Stimulated activated CD8-positive, alpha-beta memory T cell treated with anti-CD3 and anti-CD28 coated beads, Interleukin-7, amount 100 ng/mL, for 1 hour (primary cell): ENCODE results near the gene ATP5PD.
"Not testable (repeated sequence)": the region's sequence is repeated elsewhere in the genome, so short reads cannot be mapped to it uniquely, and the experiment has no call there.

Source experiments
- DNase-seq, 2 donors: peaks; one replicate each; pipeline ENCODE4 v3.0.0-alpha.2; 2020; ENCODE audit warnings: low read depth in 2 of 2

Gene ATP5PD

DNA sequence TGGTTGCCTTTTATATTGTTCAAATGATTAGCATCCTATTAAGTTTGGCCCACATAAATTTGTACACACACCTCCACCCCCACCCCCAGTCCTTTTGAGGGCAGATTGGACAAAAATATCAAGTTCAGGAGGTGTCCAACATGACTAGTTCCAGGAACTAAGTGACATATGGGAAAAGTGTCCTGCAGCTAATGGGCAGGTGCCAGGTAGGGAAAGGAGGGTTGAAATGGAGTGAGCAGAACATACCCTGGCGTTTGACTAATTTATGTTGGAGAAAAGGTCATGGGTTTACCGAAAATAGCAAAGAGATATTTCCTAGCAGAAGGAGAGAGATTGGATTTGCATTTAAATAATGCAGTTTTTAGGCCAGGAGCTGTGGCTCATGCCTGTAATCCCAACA, 5.2 kb upstream of the ATP5PD start:
- DNase-seq = no peak

- DNase-seq = no peak
Observed at GRCh38 chr17:75049706-75050105, 2.9 kb upstream of the ATP5PD start.

GRCh38 chr17:75049057-75049456, 2.3 kb upstream of the ATP5PD start:
- no peak for DNase-seq

GRCh38 chr17:75048249-75048878, 1.6 kb upstream of the ATP5PD start:
- DNase-seq = no peak

GRCh38 chr17:75047398-75048098, 779 bp upstream of the ATP5PD start:
- DNase-seq = no peak

DNA sequence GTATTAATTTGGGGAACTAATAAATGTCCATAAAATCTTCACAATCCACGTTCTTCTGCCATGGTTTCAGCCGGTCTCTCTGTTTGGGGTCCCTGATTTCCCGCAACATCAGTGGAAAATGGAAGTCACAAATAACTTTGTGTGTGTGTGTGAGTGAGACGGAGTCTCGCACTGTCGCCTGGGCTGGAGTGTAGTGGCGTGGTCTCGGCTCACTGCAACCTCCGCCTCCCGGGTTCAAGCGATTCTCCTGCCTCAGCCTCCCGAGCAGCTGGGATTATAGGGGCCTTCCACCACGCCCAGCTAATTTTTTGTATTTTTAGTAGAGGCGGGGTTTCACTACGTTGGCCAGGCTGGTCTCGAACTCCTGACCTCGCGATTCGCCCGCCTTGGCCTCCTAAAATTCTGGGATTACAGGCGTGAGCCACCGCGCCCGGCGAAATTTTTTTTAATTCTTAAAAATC, 793 bp downstream of the ATP5PD start:
- not testable (repeated sequence) for DNase-seq

GRCh38 chr17:75044716-75045115, 2.1 kb downstream of the ATP5PD start:
- DNase-seq = no peak

DNA sequence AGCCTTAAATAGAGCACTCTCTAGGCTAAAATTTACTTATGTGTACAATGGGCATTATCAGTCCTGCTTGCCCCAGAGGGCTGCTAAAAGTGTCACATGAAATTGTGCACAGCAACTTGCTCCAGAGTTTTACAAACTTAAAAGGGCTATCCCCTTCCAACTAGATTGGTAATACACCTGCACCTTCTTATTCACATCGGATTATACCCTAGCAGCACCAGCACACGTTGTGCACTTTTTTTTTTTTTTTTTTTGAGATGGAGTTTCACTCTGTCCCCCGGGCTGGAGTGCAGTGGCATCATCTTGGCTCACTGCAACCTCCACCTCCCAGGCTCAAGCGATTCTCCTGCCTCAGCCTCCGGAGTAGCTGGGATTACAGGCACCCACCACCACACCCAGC, 3.0 kb downstream of the ATP5PD start:
- DNase-seq = not testable (repeated sequence)

DNA sequence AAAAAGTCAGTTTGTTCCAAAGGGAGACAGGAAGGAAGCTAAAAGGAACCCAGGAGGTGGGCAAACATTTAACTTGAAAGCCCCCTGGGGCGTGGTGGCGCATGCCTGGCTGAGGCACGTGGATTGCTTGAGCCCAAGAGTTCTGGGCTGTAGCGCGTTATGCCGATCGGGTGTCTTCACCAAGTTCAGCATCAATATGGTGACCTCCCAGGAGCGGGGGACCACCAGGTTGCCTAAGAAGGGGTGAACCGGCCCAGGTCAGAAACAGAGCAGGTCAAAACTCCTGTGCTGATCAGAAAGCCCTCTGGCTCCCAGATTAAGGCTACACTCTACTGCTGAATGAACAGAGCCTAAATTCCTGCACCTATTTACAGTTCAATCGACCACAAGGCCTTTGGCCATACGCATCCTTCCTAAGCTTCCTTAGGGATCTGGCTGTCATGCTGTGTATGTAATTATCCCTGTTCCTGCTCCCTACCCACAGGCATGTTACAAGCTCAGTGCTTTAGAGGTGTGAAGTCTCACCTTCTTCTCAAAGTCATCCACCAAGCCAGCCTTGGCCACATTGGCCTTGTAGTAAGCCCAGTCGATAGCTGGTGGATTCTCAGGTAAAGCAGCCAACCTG, 5.0 kb downstream of the ATP5PD start:
- no peak for DNase-seq

DNA sequence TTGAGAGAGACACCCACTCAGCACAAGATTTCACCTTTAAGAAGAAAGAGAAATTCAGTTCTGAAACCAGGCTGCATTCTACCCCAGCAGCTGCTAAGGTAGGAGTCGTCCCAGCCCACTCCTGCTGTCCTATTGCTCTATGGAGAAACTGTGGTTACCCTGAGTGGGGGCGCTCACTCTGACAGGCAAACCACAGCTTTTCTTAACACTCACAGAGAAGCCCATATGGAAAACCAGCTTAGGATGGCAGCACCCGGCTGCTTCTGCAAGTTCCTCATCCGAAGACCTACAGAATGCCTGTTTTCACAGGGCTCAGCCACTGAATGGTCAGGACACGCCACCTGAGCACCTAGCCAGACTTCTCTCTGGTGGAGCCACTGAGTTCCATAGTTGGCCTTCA, 7.5 kb downstream of the ATP5PD start:
- DNase-seq = no peak

- DNase-seq = peak; percentile 52 to 61
Observed at GRCh38 chr17:75036643-75037268, 10.0 kb downstream of the ATP5PD start.

- DNase-seq = peak; percentile 49 to 54
Observed at GRCh38 chr17:75034236-75034908, 12.4 kb downstream of the ATP5PD start.

GRCh38 chr17:75033346-75034235, 13.2 kb downstream of the ATP5PD start:
- peak; percentile 60 to 74 for DNase-seq

- no peak for DNase-seq
Observed at GRCh38 chr17:75032720-75033280, 14.0 kb downstream of the ATP5PD start.

DNA sequence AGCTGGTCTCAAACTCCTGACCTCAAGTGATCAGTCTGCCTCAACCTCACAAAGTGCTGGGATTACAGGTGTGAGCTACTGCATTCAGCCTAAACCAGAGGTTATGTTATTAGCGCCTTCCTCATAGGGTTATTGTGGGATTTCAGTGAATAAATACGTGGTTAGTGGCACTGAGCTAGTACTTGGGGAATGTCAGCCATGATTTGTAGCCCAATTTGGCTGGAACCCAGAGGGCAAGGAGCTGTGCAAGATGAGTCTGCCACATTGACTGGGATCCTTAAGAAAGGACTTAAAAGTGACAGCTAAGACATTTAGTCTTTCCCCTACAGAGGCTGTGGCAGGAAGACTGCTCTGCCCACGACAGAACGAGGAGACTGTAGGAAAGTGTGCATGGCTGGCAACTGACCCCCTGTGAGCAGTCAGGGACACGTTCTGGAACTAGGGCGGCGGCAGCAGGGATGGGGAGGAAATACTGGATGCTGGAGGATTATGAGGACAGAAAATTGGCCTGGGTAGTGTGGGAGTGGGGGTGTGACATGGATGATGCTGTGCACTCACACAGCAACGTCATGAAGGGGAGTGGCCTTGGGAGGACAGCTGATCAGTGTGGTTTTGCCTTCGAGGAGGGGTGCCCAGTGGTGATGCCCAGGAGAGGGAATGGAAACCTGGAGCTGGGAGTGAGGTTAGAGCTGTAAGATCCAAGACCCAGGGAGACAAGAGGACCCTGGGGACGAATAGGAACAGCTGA, 14.6 kb downstream of the ATP5PD start:
- no peak for DNase-seq

DNA sequence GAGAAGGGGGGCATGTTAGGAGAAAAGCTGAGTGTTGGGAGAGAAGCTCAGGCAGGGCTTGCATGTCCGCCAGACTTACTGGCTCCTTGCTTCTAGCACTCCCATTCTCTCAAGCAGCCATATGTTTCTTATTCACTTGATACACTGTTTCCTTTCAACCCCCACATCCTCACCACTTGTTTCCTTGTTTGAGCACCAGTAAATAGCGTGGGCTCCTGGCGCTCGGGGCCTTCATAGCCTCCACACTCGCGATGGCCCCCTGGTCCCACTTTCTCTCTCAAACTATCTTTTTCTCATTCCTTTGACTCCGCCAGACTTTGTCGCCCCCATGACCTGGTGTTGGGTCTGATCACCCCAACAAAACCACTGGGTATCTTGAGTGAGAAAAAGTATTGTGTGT, 16.6 kb downstream of the ATP5PD start:
- DNase-seq = no peak

DNA sequence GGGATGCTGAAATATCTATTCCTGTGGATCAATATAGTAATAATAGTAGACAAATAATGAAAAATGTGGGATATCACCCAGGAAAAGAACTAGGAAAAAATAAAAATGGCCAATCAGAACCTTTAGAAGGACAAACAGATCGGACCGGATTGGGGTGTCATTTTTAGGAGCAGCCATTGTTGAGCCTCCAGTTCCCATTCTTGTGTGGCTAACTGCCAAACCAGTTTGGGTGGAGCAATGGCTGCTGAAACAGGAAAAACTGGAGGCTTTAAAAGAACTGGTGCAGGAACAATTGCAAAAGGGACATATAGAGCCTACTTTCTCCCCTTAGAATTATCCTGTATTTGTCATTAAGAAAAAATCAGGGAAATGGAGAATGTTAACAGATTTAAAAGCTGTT, 20.1 kb downstream of the ATP5PD start:
- DNase-seq = not testable (repeated sequence)

- not testable (repeated sequence) for DNase-seq
Observed at GRCh38 chr17:75025398-75025734, 21.4 kb downstream of the ATP5PD start.

- DNase-seq = no peak
Observed at GRCh38 chr17:75024686-75025397, 21.9 kb downstream of the ATP5PD start.
